ENCODE results near the gene CA10.

DNA sequence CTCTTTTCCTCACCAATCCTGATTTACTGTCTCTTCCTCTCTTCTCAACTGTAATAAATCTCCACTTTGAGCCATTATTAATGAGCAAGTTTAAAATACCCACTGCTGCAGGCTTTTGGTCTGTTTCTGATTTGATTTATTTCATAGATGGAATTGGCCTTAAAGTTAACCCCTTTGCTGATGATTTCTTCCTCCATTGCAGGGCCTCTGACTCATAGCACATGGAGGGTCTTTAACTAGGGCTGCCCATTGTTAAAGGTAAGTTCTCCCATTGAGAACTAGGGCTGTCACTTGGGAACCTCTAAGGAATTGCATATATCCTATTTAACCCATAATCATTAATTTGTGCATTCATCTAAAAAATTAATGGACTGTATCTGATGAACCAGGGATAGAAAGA lies 221.2 kb downstream of the CA10 start:
- TF ChIP-seq, protein P1, sequence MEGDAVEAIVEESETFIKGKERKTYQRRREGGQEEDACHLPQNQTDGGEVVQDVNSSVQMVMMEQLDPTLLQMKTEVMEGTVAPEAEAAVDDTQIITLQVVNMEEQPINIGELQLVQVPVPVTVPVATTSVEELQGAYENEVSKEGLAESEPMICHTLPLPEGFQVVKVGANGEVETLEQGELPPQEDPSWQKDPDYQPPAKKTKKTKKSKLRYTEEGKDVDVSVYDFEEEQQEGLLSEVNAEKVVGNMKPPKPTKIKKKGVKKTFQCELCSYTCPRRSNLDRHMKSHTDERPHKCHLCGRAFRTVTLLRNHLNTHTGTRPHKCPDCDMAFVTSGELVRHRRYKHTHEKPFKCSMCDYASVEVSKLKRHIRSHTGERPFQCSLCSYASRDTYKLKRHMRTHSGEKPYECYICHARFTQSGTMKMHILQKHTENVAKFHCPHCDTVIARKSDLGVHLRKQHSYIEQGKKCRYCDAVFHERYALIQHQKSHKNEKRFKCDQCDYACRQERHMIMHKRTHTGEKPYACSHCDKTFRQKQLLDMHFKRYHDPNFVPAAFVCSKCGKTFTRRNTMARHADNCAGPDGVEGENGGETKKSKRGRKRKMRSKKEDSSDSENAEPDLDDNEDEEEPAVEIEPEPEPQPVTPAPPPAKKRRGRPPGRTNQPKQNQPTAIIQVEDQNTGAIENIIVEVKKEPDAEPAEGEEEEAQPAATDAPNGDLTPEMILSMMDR (IDR thresholded peaks at IDR 0.05) = no peak
- no peak for TF ChIP-seq POLR2A (IDR thresholded peaks at IDR 0.05)

Measured in right lobe of liver (tissue), 4 donors.